Adipocyte (in vitro differentiated cells): ENCODE results near the gene ASB13.

Experiments
- DNase-seq: peaks from one replicate; pipeline ENCODE4 v3.0.0-alpha.2; 2015; ENCODE audit warnings: low read depth
- H3K27me3 ChIP-seq: replicated peaks from 2 replicates; pipeline ENCODE4 v1.7.0; 2013; ENCODE audit warnings: mild to moderate bottlenecking, low read length, moderate library complexity; ENCODE audit not compliant: control insufficient read depth, insufficient read depth
- H3K36me3 ChIP-seq: 2 replicates; pipeline ENCODE4 v1.7.0; 2013; ENCODE audit warnings: low read length, mild to moderate bottlenecking, moderate library complexity; ENCODE audit not compliant: control insufficient read depth, insufficient read depth, severe bottlenecking
- H3K4me1 ChIP-seq: 2 replicates; pipeline ENCODE4 v1.7.0; 2013; ENCODE audit warnings: mild to moderate bottlenecking, low read length, moderate library complexity; ENCODE audit not compliant: control insufficient read depth, insufficient read depth
- H3K4me3 ChIP-seq: 2 replicates; pipeline ENCODE4 v1.7.0; 2013; ENCODE audit warnings: mild to moderate bottlenecking, low read length, moderate library complexity
- H3K9ac ChIP-seq: 2 replicates; pipeline ENCODE4 v1.7.0; 2013; ENCODE audit warnings: mild to moderate bottlenecking, low read length, moderate library complexity
- H3K9me3 ChIP-seq: 2 replicates; pipeline ENCODE4 v1.7.0; 2013; ENCODE audit warnings: mild to moderate bottlenecking, low read length, moderate library complexity; ENCODE audit not compliant: control insufficient read depth

The ASB13 gene

GRCh38 chr10:5666008-5666840 is at the start of gene ASB13:
Gene ASB13, minus strand, starts transcription at chr10:5666595. Its CDS starts 44 bp downstream, at chr10:5666551.
- Histone ChIP-seq H3K9ac (peak within 1 kb of the TSS; percentile 92), H3K9me3 (no peaks in the 10 kb centered on the region), H3K36me3 (no peaks in the 10 kb centered on the region), H3K4me3 (peak within 1 kb of the TSS; percentile 95), H3K4me1 (peaks cover 6% of the 10 kb centered on the region), H3K27me3 (no peaks in the 10 kb centered on the region)
- peak; percentile 81 for DNase-seq

GRCh38 chr10:5711642-5712041 is 45.2 kb upstream of the ASB13 start:
- Histone ChIP-seq H3K27me3 (no peaks in the 10 kb centered on the region), H3K9ac (no peak overlapping the region), H3K9me3 (no peaks in the 10 kb centered on the region), H3K4me1 (peaks cover 7% of the 10 kb centered on the region), H3K36me3 (no peaks in the 10 kb centered on the region), H3K4me3 (peak overlapping the region; percentile 59)
- no peak for DNase-seq

- DNase-seq = peak; percentile 25
- no peaks in the 10 kb centered on the region for H3K36me3 ChIP-seq
- H3K9ac ChIP-seq = peak overlapping the region; percentile 35
These were observed 44.5 kb upstream of the ASB13 start for GRCh38 chr10:5710859-5711258.

GRCh38 chr10:5709865-5710264 is 43.5 kb upstream of the ASB13 start:
- Histone ChIP-seq H3K9me3 (no peaks in the 10 kb centered on the region), H3K9ac (no peak overlapping the region), H3K4me3 (no peak overlapping the region), H3K27me3 (no peaks in the 10 kb centered on the region), H3K4me1 (peaks cover 7% of the 10 kb centered on the region), H3K36me3 (no peaks in the 10 kb centered on the region)
- DNase-seq = no peak

More at GRCh38 chr10:5710859-5711258, 44.5 kb upstream of the ASB13 start:
- H3K4me3 ChIP-seq = peak overlapping the region; percentile 59
- H3K27me3 ChIP-seq = no peaks in the 10 kb centered on the region
- no peaks in the 10 kb centered on the region for H3K9me3 ChIP-seq
- H3K4me1 ChIP-seq = peaks cover 7% of the 10 kb centered on the region

- no peak overlapping the region for H3K9ac ChIP-seq
- no peak overlapping the region for H3K4me3 ChIP-seq
- H3K27me3 ChIP-seq = no peaks in the 10 kb centered on the region
- no peaks in the 10 kb centered on the region for H3K36me3 ChIP-seq
- no peaks in the 10 kb centered on the region for H3K9me3 ChIP-seq
- peaks cover 7% of the 10 kb centered on the region for H3K4me1 ChIP-seq
- DNase-seq = no peak
These were observed 42.0 kb upstream of the ASB13 start for GRCh38 chr10:5708356-5708755.

- Histone ChIP-seq H3K4me3 (no peak overlapping the region), H3K4me1 (peaks cover 3% of the 10 kb centered on the region), H3K9ac (no peak overlapping the region), H3K36me3 (no peaks in the 10 kb centered on the region), H3K27me3 (no peaks in the 10 kb centered on the region), H3K9me3 (no peaks in the 10 kb centered on the region)
- DNase-seq = no peak
These were observed 31.7 kb upstream of the ASB13 start for GRCh38 chr10:5698062-5698461.

GRCh38 chr10:5697342-5697741 is 30.9 kb upstream of the ASB13 start:
- no peaks in the 10 kb centered on the region for H3K36me3 ChIP-seq
- H3K9me3 ChIP-seq = no peaks in the 10 kb centered on the region
- H3K4me1 ChIP-seq = peaks cover 7% of the 10 kb centered on the region
- H3K27me3 ChIP-seq = no peaks in the 10 kb centered on the region
- no peak for DNase-seq
- no peak overlapping the region for H3K9ac ChIP-seq
- H3K4me3 ChIP-seq = no peak overlapping the region

GRCh38 chr10:5694573-5694972 is 28.2 kb upstream of the ASB13 start:
- peaks cover 13% of the 10 kb centered on the region for H3K4me1 ChIP-seq
- no peaks in the 10 kb centered on the region for H3K27me3 ChIP-seq
- H3K36me3 ChIP-seq = no peaks in the 10 kb centered on the region
- no peak overlapping the region for H3K9ac ChIP-seq
- no peaks in the 10 kb centered on the region for H3K9me3 ChIP-seq
- H3K4me3 ChIP-seq = no peak overlapping the region
- no peak for DNase-seq

- peak overlapping the region; percentile 75 for H3K9ac ChIP-seq
- no peaks in the 10 kb centered on the region for H3K36me3 ChIP-seq
- H3K9me3 ChIP-seq = no peaks in the 10 kb centered on the region
- H3K4me1 ChIP-seq = peaks cover 13% of the 10 kb centered on the region
- peak overlapping the region; percentile 81 for H3K4me3 ChIP-seq
- no peaks in the 10 kb centered on the region for H3K27me3 ChIP-seq
- DNase-seq = peak; percentile 31
These were observed 26.3 kb upstream of the ASB13 start for GRCh38 chr10:5692461-5693358.

GRCh38 chr10:5691786-5692185 is 25.4 kb upstream of the ASB13 start:
- peak overlapping the region; percentile 75 for H3K9ac ChIP-seq
- DNase-seq = no peak
- no peaks in the 10 kb centered on the region for H3K36me3 ChIP-seq
- no peak overlapping the region for H3K4me3 ChIP-seq
- H3K9me3 ChIP-seq = no peaks in the 10 kb centered on the region
- no peaks in the 10 kb centered on the region for H3K27me3 ChIP-seq
- peaks cover 18% of the 10 kb centered on the region for H3K4me1 ChIP-seq

- H3K36me3 ChIP-seq = no peaks in the 10 kb centered on the region
- H3K4me1 ChIP-seq = peaks cover 31% of the 10 kb centered on the region
- no peaks in the 10 kb centered on the region for H3K9me3 ChIP-seq
- no peak overlapping the region for H3K9ac ChIP-seq
- no peaks in the 10 kb centered on the region for H3K27me3 ChIP-seq
- DNase-seq = no peak
- H3K4me3 ChIP-seq = no peak overlapping the region
These were observed 22.2 kb upstream of the ASB13 start for GRCh38 chr10:5688587-5688986.
